PC-3 (cell line): Measurements from ENCODE around the gene SIL1. TPM values are rescaled to one million over a fixed set of nuclear protein-coding genes. Genes with fewer than 3 reads are reported as not detected.

ENCODE experiments used
- ATAC-seq: fragments of 200-7000 bp; cut with Tn5 transposase; 2 replicates; pipeline ENCODE4 v1.9.1; 2020; ENCODE audit warnings: mild to moderate bottlenecking, moderate library complexity
- BruUV-seq: library from RNA; stranded (reverse); fragments of 400-500 nt; replicated peaks from 2 replicates; lab custom pipeline; 2021; lab: Mats Ljungman, UMichigan
- CTCF ChIA-PET: fragments of 300-600 bp; sonication (Branson Sonifier 250); formaldehyde crosslinking; loops from one replicate; lab custom pipeline; 2022; ENCODE audit warnings: antibody characterized with exemption; lab: Charles Lee
- POLR2A ChIA-PET: fragments of 300-600 bp; sonication (Branson Sonifier 250); formaldehyde crosslinking; loops from one replicate; lab custom pipeline; 2022; ENCODE audit warnings: antibody characterized with exemption; ENCODE audit not compliant: unreplicated experiment; lab: Charles Lee
- DNase-seq: peaks from one replicate; pipeline ENCODE4 v3.0.0-alpha.2; 2015
- H2AFZ ChIP-seq: fragments of 300-600 bp; sonication (generic); 2 replicates; pipeline ENCODE4 v1.6.0; 2016; ENCODE audit warnings: antibody characterized with exemption, low read length
- H3F3A ChIP-seq: fragments of 300-600 bp; sonication (generic); one replicate; pipeline ENCODE4 v1.6.0; 2017; ENCODE audit warnings: antibody characterized with exemption, low read length, control low read depth, mild to moderate bottlenecking; ENCODE audit not compliant: unreplicated experiment
- H3K27ac ChIP-seq: fragments of 300-600 bp; sonication (generic); 2 replicates; pipeline ENCODE4 v1.5.1; 2016; ENCODE audit warnings: mild to moderate bottlenecking, low read length
- H3K27me3 ChIP-seq: fragments of 300-600 bp; sonication (generic); 2 replicates; pipeline ENCODE4 v1.6.1; 2016; ENCODE audit warnings: low read length, mixed read lengths
- H3K36me3 ChIP-seq: fragments of 300-600 bp; sonication (generic); 2 replicates; pipeline ENCODE4 v1.6.1; 2016; ENCODE audit warnings: low read depth, mixed run types, low read length, mixed read lengths
- H3K4me1 ChIP-seq: fragments of 300-600 bp; sonication (generic); 2 replicates; pipeline ENCODE4 v1.5.1; 2016; ENCODE audit warnings: low read length; ENCODE audit not compliant: insufficient read depth
- H3K4me2 ChIP-seq: fragments of 300-600 bp; sonication (generic); 2 replicates; pipeline ENCODE4 v1.6.0; 2016; ENCODE audit warnings: low read length
- H3K4me3 ChIP-seq: fragments of 300-600 bp; sonication (generic); 2 replicates; pipeline ENCODE4 v1.5.1; 2016; ENCODE audit warnings: mild to moderate bottlenecking, low read length, mixed read lengths
- H3K79me2 ChIP-seq: fragments of 300-600 bp; sonication (generic); 2 replicates; pipeline ENCODE4 v1.6.1; 2017; ENCODE audit warnings: low read length, mixed read lengths
- H3K9ac ChIP-seq: fragments of 300-600 bp; sonication (generic); 2 replicates; pipeline ENCODE4 v1.6.0; 2016; ENCODE audit warnings: mild to moderate bottlenecking, low read length
- H3K9me2 ChIP-seq: fragments of 300-600 bp; sonication (generic); replicated peaks from 2 replicates; pipeline ENCODE4 v1.6.1; 2016; ENCODE audit warnings: mixed run types, low read length, mixed read lengths
- H3K9me3 ChIP-seq: fragments of 300-600 bp; sonication (generic); 2 replicates; pipeline ENCODE4 v1.6.1; 2016; ENCODE audit warnings: low read length, mixed read lengths
- H4K20me1 ChIP-seq: fragments of 300-600 bp; sonication (generic); 2 replicates; pipeline ENCODE4 v1.6.1; 2016; ENCODE audit warnings: low read length, mixed read lengths
- EZH2 ChIP-seq: fragments of 300-600 bp; sonication (generic); IDR thresholded peaks from one replicate; pipeline ENCODE4 v1.6.1; 2017; ENCODE audit warnings: antibody characterized with exemption, mild to moderate bottlenecking, low read length; ENCODE audit not compliant: unreplicated experiment
- EZH2phosphoT487 ChIP-seq: fragments of 300-600 bp; sonication (generic); IDR thresholded peaks from 2 replicates; pipeline ENCODE4 v1.6.1; 2018; ENCODE audit warnings: mild to moderate bottlenecking, antibody characterized with exemption, low read length, borderline replicate concordance
- intact Hi-C: fragments of 100-400 bp; cut with micrococcal nuclease; formaldehyde crosslinking; loops from 2 replicates; pipeline ENCODE4 v1.9.0; 2023
- total RNA-seq: library from RNA; depleted of rRNA; stranded (reverse); fragments of >200 nt; gene quantifications from 2 replicates; pipeline ENCODE4 v1.2.3, GENCODE V29; 2014
- TF ChIP-seq, protein P1 (sequence below): fragments of 300-600 bp; sonication (generic); conservative IDR thresholded peaks from 2 replicates; pipeline ENCODE4 v1.5.1; 2017; ENCODE audit warnings: antibody characterized with exemption, low read depth, mild to moderate bottlenecking, low read length

The SIL1 gene
- total RNA-seq, 1 experiment from 2014 or later = 7.9 TPM

DNA sequence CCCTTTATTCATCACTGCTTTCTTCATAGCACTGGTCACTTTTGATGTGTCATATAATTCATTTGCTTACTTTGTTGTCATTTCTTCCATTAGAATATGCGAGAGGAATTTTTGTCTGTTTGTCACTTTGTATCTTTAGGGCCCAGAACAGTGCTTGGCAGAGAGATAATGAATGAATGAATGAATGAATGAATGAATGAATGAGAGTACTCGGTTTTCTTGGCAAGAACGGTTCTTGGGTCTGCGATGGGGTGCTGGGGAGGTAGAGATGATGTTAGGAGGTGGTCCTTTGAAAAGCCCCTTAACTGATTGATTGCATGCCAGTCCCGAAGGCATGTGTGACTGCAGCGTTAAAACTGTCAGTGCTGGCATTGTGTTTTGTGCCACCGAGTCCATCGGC lies 270.6 kb downstream of the SIL1 start:
- Histone ChIP-seq H3F3A (no peaks in the 10 kb centered on the region), H3K36me3 (no peaks in the 10 kb centered on the region), H3K9me3 (no peaks in the 10 kb centered on the region), H3K4me2 (no peak overlapping the region), H3K79me2 (no peaks in the 10 kb centered on the region), H3K27ac (no peak overlapping the region), H3K9me2 (no peaks in the 10 kb centered on the region), H2AFZ (no peak overlapping the region), H4K20me1 (no peaks in the 10 kb centered on the region), H3K27me3 (no peaks in the 10 kb centered on the region), H3K4me1 (no peaks in the 10 kb centered on the region), H3K4me3 (no peak overlapping the region), H3K9ac (no peak overlapping the region)
- ChIA-PET POLR2A (no interaction called here), CTCF (no interaction called here)
- DNase-seq (no peak), ATAC-seq (no peak)
- TF ChIP-seq, protein P1, sequence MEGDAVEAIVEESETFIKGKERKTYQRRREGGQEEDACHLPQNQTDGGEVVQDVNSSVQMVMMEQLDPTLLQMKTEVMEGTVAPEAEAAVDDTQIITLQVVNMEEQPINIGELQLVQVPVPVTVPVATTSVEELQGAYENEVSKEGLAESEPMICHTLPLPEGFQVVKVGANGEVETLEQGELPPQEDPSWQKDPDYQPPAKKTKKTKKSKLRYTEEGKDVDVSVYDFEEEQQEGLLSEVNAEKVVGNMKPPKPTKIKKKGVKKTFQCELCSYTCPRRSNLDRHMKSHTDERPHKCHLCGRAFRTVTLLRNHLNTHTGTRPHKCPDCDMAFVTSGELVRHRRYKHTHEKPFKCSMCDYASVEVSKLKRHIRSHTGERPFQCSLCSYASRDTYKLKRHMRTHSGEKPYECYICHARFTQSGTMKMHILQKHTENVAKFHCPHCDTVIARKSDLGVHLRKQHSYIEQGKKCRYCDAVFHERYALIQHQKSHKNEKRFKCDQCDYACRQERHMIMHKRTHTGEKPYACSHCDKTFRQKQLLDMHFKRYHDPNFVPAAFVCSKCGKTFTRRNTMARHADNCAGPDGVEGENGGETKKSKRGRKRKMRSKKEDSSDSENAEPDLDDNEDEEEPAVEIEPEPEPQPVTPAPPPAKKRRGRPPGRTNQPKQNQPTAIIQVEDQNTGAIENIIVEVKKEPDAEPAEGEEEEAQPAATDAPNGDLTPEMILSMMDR = no peak
- no peak for TF ChIP-seq EZH2
- TF ChIP-seq EZH2phosphoT487 = no peak
- BruUV-seq = no TSS peak
- intact Hi-C loops = no loop called here

DNA sequence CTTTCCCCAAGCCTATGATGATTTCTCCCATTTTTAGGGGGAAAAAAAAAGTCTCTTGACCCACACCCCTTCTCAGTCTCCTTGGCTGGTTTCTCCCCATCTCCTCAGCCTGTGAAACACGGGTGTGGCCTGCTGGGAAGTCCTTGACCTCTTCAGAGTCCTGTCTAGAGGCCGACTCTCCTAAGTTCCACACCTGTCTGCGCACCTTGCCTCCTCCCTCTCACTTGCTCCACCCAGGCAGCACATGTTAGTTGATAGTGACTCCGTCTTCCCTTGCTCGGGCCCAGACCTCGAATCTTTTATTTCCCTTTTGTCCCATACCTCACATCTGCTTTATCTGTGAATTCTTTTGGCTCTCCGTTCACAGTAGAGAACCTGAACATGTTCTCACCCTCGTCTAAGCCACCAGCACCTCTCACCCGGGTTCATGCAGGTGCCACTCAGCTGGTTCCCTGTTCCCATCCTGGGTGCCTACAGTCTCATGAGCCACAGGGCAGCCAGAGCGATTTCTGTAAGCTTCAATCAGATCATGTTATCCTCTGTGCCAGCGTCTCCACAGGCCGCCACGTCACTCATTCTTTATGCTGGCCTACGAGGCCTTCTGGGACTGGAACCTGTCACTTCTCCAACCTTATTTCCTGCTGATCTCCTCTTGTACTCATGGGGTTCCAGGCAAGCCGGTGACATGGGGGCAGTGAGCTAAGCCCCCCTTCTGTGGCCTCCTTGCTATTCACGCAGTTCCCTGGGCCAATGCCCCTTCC lies 271.3 kb downstream of the SIL1 start:
- POLR2A ChIA-PET = no interaction called here
- no peaks in the 10 kb centered on the region for H3K36me3 ChIP-seq
- no peaks in the 10 kb centered on the region for H3K4me1 ChIP-seq
- no peaks in the 10 kb centered on the region for H4K20me1 ChIP-seq
- H3K27me3 ChIP-seq = no peaks in the 10 kb centered on the region
- H3K79me2 ChIP-seq = no peaks in the 10 kb centered on the region
- no peak overlapping the region for H2AFZ ChIP-seq
- ATAC-seq (no peak), DNase-seq (no peak)
- no peak overlapping the region for H3K4me2 ChIP-seq
- CTCF ChIA-PET = no interaction called here
- intact Hi-C loops = no loop called here
- BruUV-seq = no TSS peak
- no peak for TF ChIP-seq EZH2
- no peak for TF ChIP-seq EZH2phosphoT487
- TF ChIP-seq, protein P1 = no peak
- no peak overlapping the region for H3K27ac ChIP-seq
- no peaks in the 10 kb centered on the region for H3K9me2 ChIP-seq
- no peak overlapping the region for H3K9ac ChIP-seq
- no peaks in the 10 kb centered on the region for H3F3A ChIP-seq
- no peaks in the 10 kb centered on the region for H3K9me3 ChIP-seq
- no peak overlapping the region for H3K4me3 ChIP-seq

DNA sequence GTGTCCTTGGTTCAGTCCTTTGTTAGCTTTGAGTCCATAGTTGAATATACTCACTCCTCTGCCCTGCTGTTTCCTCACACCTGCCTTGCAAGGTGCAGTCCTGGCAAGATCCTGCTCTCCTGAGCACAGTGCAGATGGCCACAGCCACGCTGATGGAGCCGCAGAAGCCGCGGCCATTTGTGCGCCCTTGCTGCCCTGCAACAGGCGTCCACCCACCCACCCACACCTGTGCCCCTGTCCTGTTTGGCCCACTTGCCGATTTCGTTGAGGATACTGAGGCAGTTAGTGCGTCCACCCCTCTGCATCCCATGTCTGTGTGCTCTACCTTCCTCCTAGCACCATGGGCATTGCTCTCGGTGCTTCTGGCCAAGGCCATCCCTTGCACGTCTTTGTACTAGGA lies 271.9 kb downstream of the SIL1 start:
- H3K36me3 ChIP-seq = no peaks in the 10 kb centered on the region
- H3K4me2 ChIP-seq = no peak overlapping the region
- intact Hi-C loops = no loop called here
- ATAC-seq (no peak), DNase-seq (no peak)
- ChIA-PET POLR2A (no interaction called here), CTCF (no interaction called here)
- BruUV-seq = no TSS peak
- TF ChIP-seq EZH2phosphoT487 (no peak), EZH2 (no peak)
- TF ChIP-seq, protein P1 = no peak
- H2AFZ ChIP-seq = no peak overlapping the region
- H3K9ac ChIP-seq = no peak overlapping the region
- H3F3A ChIP-seq = no peaks in the 10 kb centered on the region
- H3K79me2 ChIP-seq = no peaks in the 10 kb centered on the region
- H3K27ac ChIP-seq = no peak overlapping the region
- no peaks in the 10 kb centered on the region for H3K9me2 ChIP-seq
- no peak overlapping the region for H3K4me3 ChIP-seq
- no peaks in the 10 kb centered on the region for H3K4me1 ChIP-seq
- no peaks in the 10 kb centered on the region for H3K27me3 ChIP-seq
- H3K9me3 ChIP-seq = no peaks in the 10 kb centered on the region
- no peaks in the 10 kb centered on the region for H4K20me1 ChIP-seq
